Fibroblast of gingiva (primary cell): Measurements from ENCODE around the gene CHRNA9.
A peak's percentile ranks its signal among the peaks of the same experiment; 100 is the strongest.
"Not testable (repeated sequence)": the region's sequence is repeated elsewhere in the genome, so short reads cannot be mapped to it uniquely, and the experiment has no call there.

Experiments used
- DNase-seq: peaks from one replicate; pipeline ENCODE4 v3.0.0-alpha.2; 2011; ENCODE audit warnings: low read depth

Gene CHRNA9, protein sequence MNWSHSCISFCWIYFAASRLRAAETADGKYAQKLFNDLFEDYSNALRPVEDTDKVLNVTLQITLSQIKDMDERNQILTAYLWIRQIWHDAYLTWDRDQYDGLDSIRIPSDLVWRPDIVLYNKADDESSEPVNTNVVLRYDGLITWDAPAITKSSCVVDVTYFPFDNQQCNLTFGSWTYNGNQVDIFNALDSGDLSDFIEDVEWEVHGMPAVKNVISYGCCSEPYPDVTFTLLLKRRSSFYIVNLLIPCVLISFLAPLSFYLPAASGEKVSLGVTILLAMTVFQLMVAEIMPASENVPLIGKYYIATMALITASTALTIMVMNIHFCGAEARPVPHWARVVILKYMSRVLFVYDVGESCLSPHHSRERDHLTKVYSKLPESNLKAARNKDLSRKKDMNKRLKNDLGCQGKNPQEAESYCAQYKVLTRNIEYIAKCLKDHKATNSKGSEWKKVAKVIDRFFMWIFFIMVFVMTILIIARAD

DNA sequence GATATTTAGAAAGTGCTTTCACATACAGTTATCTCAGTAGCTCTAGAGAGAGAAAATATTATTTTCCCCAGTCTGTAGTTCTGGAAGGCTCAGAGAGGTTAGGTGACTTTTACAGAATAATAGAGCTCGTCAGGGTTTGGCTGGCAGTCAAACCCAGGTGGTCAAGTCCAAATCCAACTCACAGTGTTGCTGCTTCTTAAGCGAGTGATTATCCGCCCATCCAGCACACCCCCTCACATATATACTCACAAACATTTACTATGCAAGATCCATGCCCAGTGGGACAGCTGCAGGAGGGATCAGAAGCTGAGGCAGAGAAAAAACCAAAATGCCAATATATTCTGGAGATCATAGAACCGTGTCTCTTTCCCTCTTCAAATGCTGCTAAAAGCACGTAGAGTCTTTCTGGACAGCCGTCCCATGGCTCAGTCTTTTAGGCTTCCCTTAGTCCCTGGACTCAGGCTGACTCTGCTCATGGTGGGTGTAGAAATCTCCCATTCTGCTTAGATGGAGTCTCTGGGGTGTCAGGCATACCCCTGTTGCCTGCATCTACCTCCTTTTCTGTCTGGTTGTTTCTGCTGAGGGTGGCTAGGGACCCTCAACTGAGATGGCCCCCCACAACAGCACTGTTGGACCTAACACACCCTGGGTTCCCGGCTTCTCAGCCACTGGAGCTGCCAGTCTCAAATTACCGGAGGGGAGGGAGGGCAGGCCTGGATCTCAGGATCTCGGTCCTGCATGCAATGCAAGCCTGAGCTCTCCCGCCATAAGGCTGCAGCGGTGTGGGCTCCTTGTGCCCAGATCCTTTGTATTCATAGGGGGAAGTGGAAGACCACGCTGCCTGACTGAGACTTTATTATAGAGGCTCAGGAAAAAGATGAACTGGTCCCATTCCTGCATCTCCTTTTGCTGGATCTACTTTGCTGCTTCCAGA lies at the start of gene CHRNA9:
TSS of gene CHRNA9 (plus strand) at position 743 of the 934 bp plus-strand sequence. CDS start at position 878, 135 bp downstream.
- DNase-seq: no peak

DNA sequence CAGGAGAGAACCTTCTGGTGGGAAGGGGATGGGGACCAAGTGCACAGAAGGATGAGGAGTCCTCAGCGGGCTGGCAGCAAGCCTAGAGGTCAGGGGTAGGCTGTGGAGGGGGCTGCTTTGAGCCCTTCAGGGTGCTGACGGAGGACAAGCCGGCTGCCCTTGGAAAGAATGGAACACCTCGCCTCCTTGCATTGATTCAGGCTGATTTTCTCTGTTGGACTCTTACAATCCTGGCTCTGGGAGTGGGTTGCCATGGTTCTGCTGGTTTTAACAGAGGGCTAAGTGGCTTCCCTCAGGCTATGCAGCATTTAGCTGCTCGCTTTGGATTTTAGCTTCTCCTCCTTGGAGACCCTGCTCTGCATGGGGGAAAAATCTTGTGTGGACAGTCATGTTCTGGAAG lies 49.4 kb upstream of the CHRNA9 start:
- no peak for DNase-seq

DNA sequence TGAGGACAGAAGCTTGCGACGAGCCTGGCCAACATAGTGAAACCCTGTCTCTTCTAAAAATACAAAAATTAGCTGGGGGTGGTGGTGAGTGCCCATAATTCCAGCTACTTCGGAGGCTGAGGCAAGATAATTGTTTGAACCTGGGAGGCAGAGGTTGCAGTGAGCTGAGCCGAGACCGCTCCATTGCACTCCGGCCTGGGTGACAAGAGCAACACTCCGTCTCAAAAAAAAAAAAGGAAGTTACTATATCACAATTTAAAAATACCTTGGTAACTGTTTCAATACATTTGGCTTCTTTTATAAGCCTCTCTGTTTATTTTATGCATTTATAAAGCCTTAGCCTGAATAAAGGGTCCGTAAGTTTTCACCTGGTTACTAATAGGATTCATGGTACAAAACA lies 46.6 kb upstream of the CHRNA9 start:
- no peak for DNase-seq

DNA sequence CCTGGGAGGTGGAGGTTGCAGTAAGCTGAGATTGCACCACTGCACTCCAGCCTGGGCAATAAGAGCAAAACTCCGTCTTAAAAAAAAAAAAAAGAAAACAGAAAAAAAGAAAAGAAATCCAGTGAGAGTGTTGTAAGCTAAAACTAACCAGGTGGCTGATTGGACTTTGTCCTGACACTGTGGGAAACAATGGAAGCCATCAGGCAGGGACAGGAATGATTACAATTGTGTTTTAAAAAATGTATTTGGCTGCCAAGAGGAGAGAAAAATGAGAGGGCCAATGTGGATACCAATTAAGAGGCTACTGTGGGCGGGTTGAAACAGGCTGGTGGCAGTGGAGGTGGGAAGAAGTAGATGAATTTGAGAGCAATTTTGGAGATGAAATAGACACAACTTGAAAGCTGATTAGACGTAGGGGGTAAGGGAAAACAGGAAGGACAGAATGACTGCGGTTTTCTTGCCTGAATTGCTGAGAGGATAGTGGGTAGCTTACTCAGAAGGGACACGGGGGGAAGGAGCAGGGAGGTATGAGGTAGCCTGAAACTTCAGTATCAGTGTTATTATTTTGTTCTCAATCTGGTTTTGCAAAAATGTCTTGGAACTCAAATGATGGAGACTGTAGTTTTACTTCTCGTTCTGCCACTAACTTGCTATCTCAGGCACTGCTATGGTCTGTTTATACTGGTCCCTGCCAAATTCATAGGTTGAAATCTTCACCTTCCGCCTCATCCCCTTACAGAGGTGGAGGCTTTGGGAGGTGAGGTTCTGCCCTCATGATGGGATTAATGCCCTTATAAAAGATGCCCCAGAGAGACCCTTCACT lies 45.6 kb upstream of the CHRNA9 start:
- no peak for DNase-seq

DNA sequence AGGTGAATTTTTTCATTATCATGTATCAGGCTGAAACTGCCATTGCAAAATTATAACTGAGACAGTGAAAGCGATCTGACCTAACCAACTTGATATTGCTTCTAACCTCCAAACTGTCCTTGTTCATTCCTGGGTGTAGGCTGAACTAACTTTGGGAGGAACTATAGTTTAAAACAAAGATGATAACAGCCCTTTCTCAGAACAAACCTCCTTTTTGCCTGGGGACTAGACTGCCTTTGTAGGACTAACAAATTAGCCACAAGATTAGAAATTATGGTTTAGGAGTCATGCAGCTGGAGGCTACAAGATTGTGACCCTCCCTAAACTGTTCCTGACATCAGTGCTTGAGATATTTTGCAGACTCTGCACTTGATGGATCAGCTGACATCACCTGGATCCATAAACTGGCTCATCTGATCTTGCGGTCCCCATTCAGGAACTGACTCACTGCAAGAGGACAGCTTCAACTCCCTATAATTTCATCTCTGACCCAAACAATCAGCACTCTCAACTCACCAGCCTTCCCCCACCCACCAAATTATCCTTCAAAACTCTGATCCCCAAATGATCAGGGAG lies 44.4 kb upstream of the CHRNA9 start:
- not testable (repeated sequence) for DNase-seq

DNA sequence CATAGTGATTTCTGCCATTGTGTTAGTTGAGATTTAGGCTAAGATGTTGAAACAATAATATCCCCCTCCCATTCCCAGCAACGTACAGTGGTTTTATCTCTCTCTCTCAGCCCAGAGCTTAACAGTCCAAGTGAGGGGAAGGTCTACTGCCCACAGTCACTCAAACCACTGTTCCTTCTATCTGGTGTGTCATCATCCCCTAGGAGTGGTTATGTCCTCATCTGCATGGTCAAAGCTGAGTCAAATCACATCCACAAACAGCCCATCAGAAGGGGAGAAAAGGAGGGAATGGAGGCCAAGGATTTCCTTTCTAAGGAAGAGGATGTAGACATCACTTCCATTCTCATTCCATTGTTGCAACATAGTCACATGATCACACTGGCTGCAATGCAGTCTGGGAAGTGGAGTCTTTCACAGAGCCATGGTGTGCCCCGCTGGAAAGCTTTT lies 42.8 kb upstream of the CHRNA9 start:
- DNase-seq: peak; percentile 31

DNA sequence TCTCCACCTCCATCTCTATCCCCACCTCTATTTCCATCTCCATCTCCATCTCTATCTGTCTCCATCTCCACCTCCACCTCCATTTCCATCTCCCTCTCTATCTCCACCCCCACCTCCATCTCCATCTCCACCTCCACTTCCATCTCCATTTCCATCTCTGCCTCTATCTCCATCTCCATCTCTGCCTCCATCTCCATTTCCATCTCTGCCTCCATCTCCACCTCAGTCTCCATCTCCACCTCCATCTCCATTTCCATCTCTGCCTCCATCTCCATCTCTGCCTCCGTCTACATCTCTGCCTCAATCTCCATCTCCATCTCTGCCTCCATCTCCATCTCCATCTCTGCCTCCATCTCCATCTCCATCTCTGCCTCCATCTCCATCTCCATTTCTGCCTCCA lies 40.8 kb upstream of the CHRNA9 start:
- no peak for DNase-seq

DNA sequence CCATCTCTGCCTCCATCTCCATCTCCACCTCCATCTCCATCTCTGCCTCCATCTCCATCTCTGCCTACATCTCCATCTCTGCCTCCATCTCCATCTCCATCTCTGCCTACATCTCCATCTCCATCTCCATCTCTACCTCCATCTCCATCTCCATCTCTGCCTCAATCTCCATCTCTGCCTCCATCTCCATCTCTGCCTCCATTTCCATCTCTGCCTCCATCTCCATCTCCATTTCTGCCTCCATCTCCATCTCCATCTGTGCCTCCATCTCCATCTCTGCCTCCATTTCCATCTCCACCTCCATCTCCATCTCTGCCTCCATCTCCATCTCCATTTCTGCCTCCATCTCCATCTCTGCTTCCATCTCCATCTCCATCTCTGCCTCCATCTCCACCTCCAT lies 40.1 kb upstream of the CHRNA9 start:
- not testable (repeated sequence) for DNase-seq

DNA sequence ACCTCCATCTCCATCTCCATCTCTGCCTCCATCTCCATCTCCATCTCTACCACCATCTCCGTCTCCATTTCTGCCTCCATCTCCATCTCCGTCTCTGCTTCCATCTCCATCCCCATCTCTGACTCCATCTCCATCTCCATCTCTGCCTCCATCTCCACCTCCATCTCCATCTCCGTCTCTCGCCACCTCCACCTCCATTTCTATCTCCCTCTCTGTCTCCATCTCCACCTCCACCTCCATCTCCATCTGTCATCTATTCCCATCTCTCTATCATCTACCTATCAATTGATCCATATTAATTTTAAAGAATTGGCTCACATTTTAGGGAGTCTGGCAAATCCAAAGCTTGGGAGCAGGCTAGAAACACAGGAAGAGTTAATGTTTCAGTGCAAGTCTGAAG lies 39.6 kb upstream of the CHRNA9 start:
- DNase-seq: no peak

DNA sequence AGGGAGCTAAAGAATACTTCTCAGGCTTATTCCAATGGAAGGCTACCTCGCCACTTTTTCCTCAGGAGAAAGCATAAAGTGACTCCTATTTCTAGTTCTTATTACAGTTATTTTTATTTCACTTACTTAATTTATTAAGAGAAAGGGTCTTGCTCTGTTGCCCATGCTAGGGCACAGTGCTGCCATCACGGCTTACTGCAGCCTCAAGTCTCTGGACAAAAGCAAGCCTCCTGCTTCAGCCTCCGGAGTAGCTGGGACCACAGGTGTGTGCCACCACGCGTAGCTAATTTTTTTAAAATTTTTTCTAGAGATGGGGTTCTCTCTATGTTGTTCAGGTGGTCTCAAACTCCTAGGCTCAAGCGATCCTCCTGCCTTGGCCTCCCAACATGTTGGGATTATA lies 36.0 kb upstream of the CHRNA9 start:
- no peak for DNase-seq

DNA sequence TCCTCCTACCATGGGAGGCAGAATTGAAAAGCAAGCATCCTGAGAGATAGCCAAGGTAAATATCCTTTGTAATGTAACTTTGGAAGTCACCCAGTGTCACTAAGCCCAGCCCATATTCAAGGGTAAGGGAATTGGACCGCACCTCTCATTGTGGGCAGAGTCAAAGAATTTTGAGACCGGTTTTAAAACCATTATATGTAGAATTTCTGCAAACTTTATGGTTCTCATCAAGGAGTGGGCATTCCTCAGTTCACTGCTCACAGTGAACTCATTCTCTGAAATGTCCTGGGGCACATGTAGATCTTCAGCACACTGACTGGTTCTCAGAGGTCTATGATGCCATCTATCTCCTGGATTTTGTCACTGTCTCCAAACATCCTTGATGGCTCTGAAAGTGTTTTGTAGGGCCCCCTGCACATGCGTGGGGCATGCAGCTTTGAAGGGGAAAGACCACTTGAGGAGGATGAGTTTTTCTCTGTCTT lies 35.3 kb upstream of the CHRNA9 start:
- no peak for DNase-seq

DNA sequence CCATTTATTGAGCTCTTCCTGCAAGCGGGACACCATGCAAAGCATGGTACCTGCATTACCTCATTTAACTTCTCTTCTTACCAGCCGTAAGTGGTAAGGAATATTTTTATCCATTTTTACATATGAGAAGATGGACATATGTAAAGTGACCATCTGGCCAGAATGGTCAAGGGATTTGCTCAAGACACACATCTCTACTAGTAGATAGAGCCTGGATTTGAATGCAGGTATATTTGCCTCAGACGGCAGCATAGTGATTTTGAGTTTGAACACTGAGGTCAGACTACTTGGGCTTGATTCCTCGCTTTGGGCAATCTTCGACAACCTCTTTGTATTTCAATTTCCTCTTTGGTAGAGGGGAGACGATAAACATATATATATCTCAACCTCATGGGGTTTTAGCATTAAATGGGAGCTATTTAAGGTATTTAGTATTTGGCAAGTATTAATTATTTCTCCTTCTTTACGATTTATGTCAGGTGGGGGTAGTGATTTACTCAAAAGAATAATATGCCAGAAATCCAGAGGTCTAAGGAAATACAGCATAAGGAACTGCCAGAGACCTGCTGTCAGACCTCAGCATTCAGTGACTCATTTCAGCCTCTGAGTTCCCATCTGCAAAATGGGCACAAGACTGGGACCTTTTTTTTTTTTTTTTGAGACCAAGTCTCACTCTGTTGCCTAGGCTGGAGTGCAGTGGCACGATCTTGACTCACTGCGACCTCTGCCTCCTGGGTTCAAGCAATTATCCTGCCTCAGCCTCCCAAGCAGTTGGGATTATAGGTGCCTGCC lies 34.6 kb upstream of the CHRNA9 start:
- no peak for DNase-seq

DNA sequence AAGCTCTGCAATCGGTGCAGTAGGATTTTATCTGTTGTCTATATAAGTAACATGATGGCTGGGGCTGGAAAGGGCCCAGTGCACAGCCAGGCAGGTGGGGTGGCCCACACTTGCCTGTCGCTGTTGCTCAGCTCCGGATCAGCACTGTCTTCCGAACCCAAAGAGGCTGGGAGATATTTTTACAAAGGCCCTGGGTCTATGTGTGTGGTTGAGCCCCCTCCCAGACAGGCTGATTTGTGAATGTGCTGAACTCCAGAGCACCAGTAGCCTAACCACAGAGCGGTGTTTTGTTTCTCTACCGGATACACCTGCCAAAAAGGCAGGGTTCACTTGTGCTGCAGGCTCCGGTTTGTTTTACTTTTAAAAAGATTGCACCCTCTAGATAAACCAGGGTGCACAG lies 33.5 kb upstream of the CHRNA9 start:
- no peak for DNase-seq

DNA sequence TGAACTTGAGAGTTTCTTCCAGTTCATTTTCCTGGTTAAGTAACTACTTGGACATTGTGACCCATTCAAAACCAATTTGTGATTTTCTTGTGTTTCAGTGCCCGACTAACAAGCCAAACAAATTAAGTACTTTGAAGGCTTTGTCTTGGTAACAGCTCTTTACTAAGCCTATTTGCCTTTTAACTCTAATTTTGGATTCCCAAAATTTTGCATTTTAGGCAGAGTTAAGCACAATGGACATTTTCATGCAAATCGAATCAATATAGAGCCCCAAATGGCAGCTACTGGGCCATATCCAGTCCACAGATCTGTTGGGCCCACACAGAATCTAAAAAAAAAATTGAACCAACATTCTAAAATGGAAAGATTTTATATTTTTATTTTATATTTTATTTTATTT lies 31.4 kb upstream of the CHRNA9 start:
- DNase-seq: no peak

DNA sequence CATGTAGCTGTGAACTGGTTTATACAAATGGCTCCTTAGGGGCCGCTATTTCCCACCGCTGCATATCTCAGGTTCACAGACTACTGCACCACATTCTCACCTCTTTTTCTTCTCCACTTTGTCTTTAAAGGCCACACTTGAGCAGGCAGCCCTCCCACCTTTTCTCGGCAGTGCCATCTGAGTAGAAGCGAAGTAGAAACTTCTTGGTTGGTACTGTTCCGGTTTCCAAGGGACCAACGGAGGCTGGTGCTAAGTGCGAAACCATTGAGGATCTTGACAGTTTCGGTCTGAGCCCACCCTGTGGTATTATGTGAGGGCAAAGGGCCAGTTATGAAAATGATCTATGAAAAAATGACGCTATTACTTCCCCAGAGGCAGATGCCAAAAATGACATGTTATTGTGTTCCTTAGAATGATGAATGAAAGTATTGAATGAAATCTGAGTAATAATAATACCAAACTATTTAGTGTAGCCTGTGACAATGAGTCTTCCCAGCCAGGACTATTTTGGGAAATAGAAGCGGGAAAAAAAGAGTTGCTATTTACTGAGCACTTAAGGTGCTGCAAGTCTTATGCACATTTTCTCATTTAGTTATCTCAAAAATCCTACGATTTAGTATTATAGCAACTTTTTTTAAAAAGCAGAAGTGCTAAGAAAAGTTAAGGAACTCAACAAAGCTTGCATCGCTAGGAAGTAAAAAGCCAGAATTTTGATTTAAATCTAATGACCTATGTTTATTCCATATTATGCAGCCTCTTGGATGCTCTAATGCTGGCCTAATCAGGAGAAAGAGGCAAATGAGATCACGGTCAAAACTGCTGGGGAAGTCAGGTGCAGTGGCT lies 29.6 kb upstream of the CHRNA9 start:
- no peak for DNase-seq

DNA sequence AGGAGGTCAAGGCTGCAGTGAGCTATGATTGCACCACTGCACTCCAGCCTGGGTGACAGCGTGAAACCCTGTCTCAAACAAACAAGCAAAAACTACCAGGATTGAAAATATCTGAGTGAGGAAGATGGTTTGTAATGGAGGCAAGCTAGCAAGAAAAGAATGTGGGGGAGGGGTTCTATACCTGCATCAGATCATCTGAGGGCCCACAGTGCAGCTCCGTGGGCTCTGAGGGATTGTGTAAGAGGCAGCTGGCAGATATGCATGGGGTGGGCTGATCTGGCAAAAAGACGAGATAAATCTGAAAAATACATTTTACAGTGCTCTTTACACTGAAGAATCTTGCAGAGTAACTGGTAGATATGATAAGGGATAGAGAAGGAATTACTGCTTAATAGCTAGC lies 28.9 kb upstream of the CHRNA9 start:
- no peak for DNase-seq

DNA sequence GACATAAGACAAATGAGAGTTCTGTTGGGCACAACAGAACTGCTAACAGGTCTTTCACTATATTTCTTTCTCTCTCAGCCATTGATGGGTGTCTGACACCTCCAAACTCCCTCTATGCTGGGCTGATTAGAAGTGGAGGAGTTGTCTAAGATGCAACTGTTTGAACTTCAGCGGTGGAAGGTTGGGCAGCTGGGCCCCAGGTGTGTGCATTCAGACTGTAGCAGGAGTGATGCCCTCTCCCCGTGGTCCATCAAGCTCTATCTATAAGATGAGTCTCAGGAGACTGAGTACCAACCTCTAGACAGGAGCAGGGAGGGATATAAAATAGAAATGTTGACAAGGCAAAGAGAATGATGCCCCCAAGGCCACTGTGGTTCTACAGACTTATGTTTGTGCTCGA lies 28.2 kb upstream of the CHRNA9 start:
- no peak for DNase-seq

DNA sequence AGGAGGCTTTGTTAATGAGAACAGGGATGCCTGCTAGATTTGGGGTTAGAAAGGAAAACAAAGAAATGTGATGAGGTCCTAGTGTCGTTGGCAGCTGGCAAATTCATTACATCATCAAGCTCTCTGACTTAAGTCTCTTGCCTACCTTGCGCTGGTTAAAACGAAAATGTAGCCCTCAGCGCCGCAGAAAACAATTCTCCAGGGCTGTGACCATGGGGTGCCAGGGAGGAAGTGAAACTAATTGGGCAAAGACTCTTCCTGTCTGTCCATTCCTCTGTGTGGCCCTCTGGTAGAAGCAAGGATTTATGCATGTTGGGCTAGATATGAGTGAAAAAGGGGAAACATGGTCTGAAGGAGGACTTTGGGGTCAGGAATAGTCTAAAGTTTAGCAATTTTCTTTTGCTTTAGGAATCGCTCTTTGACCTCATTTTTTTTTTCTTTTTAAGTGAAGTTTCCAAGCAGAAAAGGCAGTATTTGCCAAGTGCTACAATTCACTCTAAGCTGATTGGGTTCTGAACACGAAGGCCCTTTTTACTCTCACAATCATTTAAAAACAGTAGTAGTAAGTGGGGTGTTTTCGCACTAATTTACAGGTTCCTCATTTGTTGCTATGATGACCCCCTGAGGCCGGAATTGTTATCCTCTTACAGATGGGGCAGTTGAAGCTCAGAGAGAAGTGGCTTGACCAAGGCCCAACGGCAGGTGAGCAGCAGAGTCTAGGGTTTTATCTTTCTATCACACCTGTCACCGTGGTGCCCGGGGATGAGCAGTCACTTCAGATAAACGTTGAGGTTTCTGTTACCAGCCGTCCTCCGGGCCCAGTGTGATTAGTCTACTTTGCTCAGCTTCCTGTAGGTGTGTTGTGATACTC lies 27.3 kb upstream of the CHRNA9 start:
- DNase-seq: no peak
